ENCODE results near the gene CD5L. TPM values are rescaled to one million over a fixed set of nuclear protein-coding genes. Genes with fewer than 3 reads are reported as not detected.

CD5L gene
- total and polyA plus RNA-seq, 2 donors (not counting 1 experiment from before 2014, with no cell fraction given), result 0.17 TPM; not detected in 1

GRCh38 chr1:157862114-157863070 is 20.8 kb upstream of the CD5L start:
- H3K4me1 ChIP-seq (ENCODE audit: control insufficient read depth in 2 of 2, insufficient read depth in 2 of 2, low read length in 2 of 2), result peaks cover 6 to 7% of the 10 kb centered on the region in 2 donors
- DNase-seq (peak; percentile 34), ATAC-seq (ENCODE audit: low read depth) (peak; percentile 24)
- peaks cover 8% of the 10 kb centered on the region for H3K79me2 ChIP-seq (ENCODE audit: control insufficient read depth, insufficient read depth, low read length)
- H3K9me3 ChIP-seq (ENCODE audit: control extremely low read depth in 1 of 3, control insufficient read depth in 2 of 3, insufficient read depth in 1 of 3, low read length in 2 of 3), result no peaks in the 10 kb centered on the region
- H3K27ac ChIP-seq (ENCODE audit: low read length in 2 of 2), result no peak overlapping the region
- Mint-ChIP-seq H3K4me3 (no peak overlapping the region), H3K4me1 (peaks cover 19% of the 10 kb centered on the region), H3K27ac (peak overlapping the region; percentile 32), H3K27me3 (no peaks in the 10 kb centered on the region), H3K9me3 (ENCODE audit: insufficient read depth) (no peaks in the 10 kb centered on the region)
- 68% methylated on average over 5 of the region's 6 CpGs for WGBS (ENCODE audit: insufficient coverage)
- H4K20me1 ChIP-seq (ENCODE audit: control insufficient read depth, insufficient read depth, low read length, poor library complexity, severe bottlenecking), result no peaks in the 10 kb centered on the region
- H3K36me3 ChIP-seq (replicated peaks in 1 of 2; ENCODE audit: control extremely low read depth in 1 of 2, control insufficient read depth in 1 of 2, extremely low read depth in 1 of 2, insufficient read depth in 2 of 2, low read length in 1 of 2), result no peaks in the 10 kb centered on the region
- no peaks in the 10 kb centered on the region for H3K27me3 ChIP-seq (replicated peaks in 1 of 4; ENCODE audit: control extremely low read depth in 1 of 4, control insufficient read depth in 3 of 4, insufficient read depth in 4 of 4, low read length in 3 of 4)
- ChIA-PET POLR2A (interaction anchor here (0.7 kb wide), 1 partner anchor 274 kb away, joined by 3 read pairs; no protein-coding TSS in a partner anchor), CTCF (interaction anchor here (0.6 to 6.3 kb wide), 33 partner anchors 11 to 666 kb away, joined by 3 to 110 read pairs (median 4); partner anchors contain the start of genes FCRL1 and FCRL3)
- no peak overlapping the region for H3K9ac ChIP-seq (ENCODE audit: low read length)
- TF ChIP-seq EZH2 (IDR thresholded peaks at IDR 0.05; ENCODE audit: borderline replicate concordance, insufficient read depth, low read depth, low read length, poor library complexity, severe bottlenecking), result no peak
- no peak for TF ChIP-seq CTCF (IDR thresholded peaks at IDR 0.05)
- intact Hi-C loops (cut with micrococcal nuclease), result loop anchor here (1.0 to 10.0 kb wide), 2 partner anchors 282 to 488 kb away; no protein-coding TSS in a partner anchor
- no peak overlapping the region for H3K4me3 ChIP-seq (ENCODE audit: control extremely low read depth in 1 of 5, extremely low read depth in 1 of 5, insufficient read depth in 1 of 5, low read depth in 2 of 5, low read length in 4 of 5)
- H2AFZ ChIP-seq (ENCODE audit: insufficient read depth, low read depth, low read length, poor library complexity, severe bottlenecking), result no peak overlapping the region
- peak overlapping the region; percentile 16 for H3K4me2 ChIP-seq (replicated peaks; ENCODE audit: low read depth, low read length, poor library complexity, severe bottlenecking)

Data from B cell (primary cell).